ENCODE results near the gene HCN2.

GRCh38 chr19:621819-622218, 32.1 kb downstream of the HCN2 start:
- TF ChIP-seq POLR2A (IDR thresholded peaks at IDR 0.05) = no peak
- no peak for TF ChIP-seq CTCF (IDR thresholded peaks at IDR 0.05)
